HepG2 (cell line): Measurements from ENCODE around the gene ZBTB34. TPM values are rescaled to one million over a fixed set of nuclear protein-coding genes. Genes with fewer than 3 reads are reported as not detected.

Source experiments
- AGO2 ChIP-seq: fragments of 200-400 bp; formaldehyde crosslinking; optimal IDR thresholded peaks from 2 replicates; pipeline ENCODE3; 2017; ENCODE audit warnings: mild to moderate bottlenecking, low read depth, low read length, moderate library complexity
- BHLHE40 ChIP-seq: IDR thresholded peaks from 2 replicates; pipeline ENCODE4 v1.6.1; 2011; ENCODE audit warnings: low read length, improper control_type of control experiment
- BRCA1 ChIP-seq: sonication (generic); formaldehyde crosslinking; IDR thresholded peaks from 2 replicates; pipeline ENCODE4 v1.4.0; 2020; ENCODE audit warnings: missing genetic modification reagents
- FLYWCH1 ChIP-seq: sonication (generic); formaldehyde crosslinking; IDR thresholded peaks from 2 replicates; pipeline ENCODE4 v1.8.1; 2023; ENCODE audit warnings: mild to moderate bottlenecking, missing genetic modification reagents
- GATAD2A ChIP-seq: IDR thresholded peaks from 2 replicates; pipeline ENCODE4 v1.6.1; 2016
- KDM2A ChIP-seq: sonication (generic); formaldehyde crosslinking; IDR thresholded peaks from 2 replicates; pipeline ENCODE4 v1.4.0; 2020; ENCODE audit warnings: low read depth, missing genetic modification reagents, borderline replicate concordance
- KDM5A ChIP-seq: fragments of 200-600 bp; sonication (generic); IDR thresholded peaks from 2 replicates; pipeline ENCODE4 v1.7.0; 2018; ENCODE audit warnings: antibody characterized with exemption, mild to moderate bottlenecking, low read length, borderline replicate concordance
- LCORL ChIP-seq, 2 experiments: fragments of 450-650 bp in 1 of 2; sonication (generic) in 1 of 2; formaldehyde crosslinking in 1 of 2; IDR thresholded peaks; 2 replicates each; pipeline versions ENCODE4 v1.5.0 to v1.6.1; 2017 to 2020; ENCODE audit warnings: antibody characterized with exemption in 1 of 2, missing genetic modification reagents in 1 of 2
- MIER2 ChIP-seq: IDR thresholded peaks from 2 replicates; pipeline ENCODE4 v1.6.1; 2016; ENCODE audit warnings: missing biosample characterization, missing genetic modification reagents
- MTA1 ChIP-seq: sonication (generic); formaldehyde crosslinking; IDR thresholded peaks from 2 replicates; pipeline ENCODE4 v1.4.0; 2020; ENCODE audit warnings: missing genetic modification reagents, mild to moderate bottlenecking, borderline replicate concordance
- SALL1 ChIP-seq: sonication (generic); formaldehyde crosslinking; IDR thresholded peaks from 2 replicates; pipeline ENCODE4 v1.8.0; 2022; ENCODE audit warnings: mild to moderate bottlenecking, missing genetic modification reagents
- SATB2 ChIP-seq: sonication (generic); formaldehyde crosslinking; IDR thresholded peaks from 2 replicates; pipeline ENCODE4 v1.5.0; 2020; ENCODE audit warnings: missing genetic modification reagents
- SKI ChIP-seq: fragments of 450-650 bp; IDR thresholded peaks from one replicate; pipeline ENCODE4 v1.6.1; 2018; ENCODE audit warnings: mild to moderate bottlenecking; ENCODE audit not compliant: partially characterized antibody
- SOX5 ChIP-seq: IDR thresholded peaks from 2 replicates; pipeline ENCODE4 v1.6.1; 2016; ENCODE audit warnings: borderline replicate concordance
- SPEN ChIP-seq: sonication (generic); formaldehyde crosslinking; IDR thresholded peaks from 2 replicates; pipeline ENCODE4 v1.5.1; 2020; ENCODE audit warnings: low read depth, mild to moderate bottlenecking, missing genetic modification reagents
- TGIF2 ChIP-seq: IDR thresholded peaks from 2 replicates; pipeline ENCODE4 v1.6.1; 2016; ENCODE audit warnings: control low read depth, missing compliant biosample characterization
- ZFP62 ChIP-seq: sonication (generic); formaldehyde crosslinking; IDR thresholded peaks from 2 replicates; pipeline ENCODE4 v1.4.0; 2020; ENCODE audit warnings: missing genetic modification reagents
- ZNF282 ChIP-seq: fragments of 450-650 bp; IDR thresholded peaks from 2 replicates; pipeline ENCODE4 v1.6.1; 2018; ENCODE audit not compliant: partially characterized antibody
- ZNF766 ChIP-seq: sonication (generic); formaldehyde crosslinking; IDR thresholded peaks from 2 replicates; pipeline ENCODE4 v1.5.0; 2020; ENCODE audit warnings: missing genetic modification reagents, borderline replicate concordance
- ZNF83 ChIP-seq: sonication (generic); formaldehyde crosslinking; IDR thresholded peaks from 2 replicates; pipeline ENCODE4 v1.4.0; 2020; ENCODE audit warnings: missing genetic modification reagents, mild to moderate bottlenecking, borderline replicate concordance
- polyA plus RNA-seq, 8 experiments: library from polyadenylated mRNA; depleted of rRNA in 3 of 8; stranded (reverse) in 7 of 8; unstranded in 1 of 8; fragments of >200 nt; fragmentation: Illumina TruSeq in 4 of 8; extraction: Trizol in 4 of 8; gene quantifications; 2 replicates each; pipeline versions ENCODE4 v1.2.1 to v1.2.3, GENCODE V29; 2011 to 2016; ENCODE audit warnings: low read depth in 4 of 8, missing spikeins in 1 of 8, mixed read lengths in 1 of 8; ENCODE audit not compliant: insufficient read depth in 1 of 8
- total RNA-seq, 5 experiments: library from RNA; depleted of rRNA; stranded (reverse); fragments of >200 nt; fragmentation: Illumina TruSeq; extraction: Trizol; gene quantifications; 2 replicates each; pipeline ENCODE4 v1.2.3, GENCODE V29; 2016; ENCODE audit warnings: low read depth in 1 of 5
- TF ChIP-seq, protein P1 (sequence below): sonication (generic); formaldehyde crosslinking; IDR thresholded peaks from 2 replicates; pipeline ENCODE4 v1.5.0; 2020; ENCODE audit warnings: missing genetic modification reagents
- TF ChIP-seq, protein P2 (sequence below): sonication (generic); formaldehyde crosslinking; IDR thresholded peaks from 2 replicates; pipeline ENCODE4 v1.8.0; 2022; ENCODE audit warnings: missing genetic modification reagents, mild to moderate bottlenecking, borderline replicate concordance
- TF ChIP-seq, protein P3 (sequence below): IDR thresholded peaks from 2 replicates; pipeline ENCODE4 v1.6.1; 2016; ENCODE audit warnings: control low read depth
- TF ChIP-seq, protein P4 (sequence below): IDR thresholded peaks from 2 replicates; pipeline ENCODE4 v1.6.1; 2016; ENCODE audit warnings: low read depth, control low read depth
- TF ChIP-seq, protein P5 (sequence below): sonication (generic); formaldehyde crosslinking; IDR thresholded peaks from 2 replicates; pipeline ENCODE4 v1.5.0; 2020; ENCODE audit warnings: missing genetic modification reagents
- TF ChIP-seq, protein P6 (sequence below): sonication (generic); formaldehyde crosslinking; IDR thresholded peaks from 2 replicates; pipeline ENCODE4 v1.4.0; 2020; ENCODE audit warnings: missing genetic modification reagents, mild to moderate bottlenecking, borderline replicate concordance

The ZBTB34 gene
- total and polyA plus RNA-seq, 2 of the 13 experiments (the other 11 are each of a cell fraction or from before 2014, with no cell fraction given) = 5.9 to 8.7 TPM

DNA sequence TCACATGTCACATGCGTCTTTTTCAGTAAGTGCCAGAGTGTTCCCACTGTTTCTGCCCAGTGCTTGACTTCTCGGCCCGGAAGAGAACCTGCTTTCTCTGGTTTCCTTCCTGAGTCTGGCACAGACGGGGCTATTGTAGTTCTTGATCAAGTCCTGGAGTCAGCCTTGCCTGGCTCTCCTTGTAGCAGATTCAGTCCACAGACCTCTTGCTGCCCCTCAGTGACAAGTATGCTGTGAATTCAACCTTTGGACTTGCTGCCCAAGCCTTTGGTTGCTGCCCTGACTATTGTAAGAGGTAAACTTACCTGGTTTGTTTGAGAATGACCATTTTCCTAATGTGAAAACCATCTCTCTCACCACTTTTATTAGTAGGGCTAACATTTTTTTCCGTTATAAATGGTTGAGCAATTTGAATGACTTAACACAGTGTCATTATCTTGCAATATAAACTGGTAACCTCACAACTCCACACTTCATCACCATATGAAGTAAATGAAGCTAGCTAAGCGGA lies 24.7 kb downstream of the ZBTB34 start (continued):
- TF ChIP-seq, protein P1, sequence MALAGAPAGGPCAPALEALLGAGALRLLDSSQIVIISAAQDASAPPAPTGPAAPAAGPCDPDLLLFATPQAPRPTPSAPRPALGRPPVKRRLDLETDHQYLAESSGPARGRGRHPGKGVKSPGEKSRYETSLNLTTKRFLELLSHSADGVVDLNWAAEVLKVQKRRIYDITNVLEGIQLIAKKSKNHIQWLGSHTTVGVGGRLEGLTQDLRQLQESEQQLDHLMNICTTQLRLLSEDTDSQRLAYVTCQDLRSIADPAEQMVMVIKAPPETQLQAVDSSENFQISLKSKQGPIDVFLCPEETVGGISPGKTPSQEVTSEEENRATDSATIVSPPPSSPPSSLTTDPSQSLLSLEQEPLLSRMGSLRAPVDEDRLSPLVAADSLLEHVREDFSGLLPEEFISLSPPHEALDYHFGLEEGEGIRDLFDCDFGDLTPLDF (CRISPR knock-in tag) = no peak
- TF ChIP-seq MTA1 (CRISPR knock-in tag) (no peak), ZFP62 (CRISPR knock-in tag) (no peak), ZNF282 (no peak), KDM5A (no peak), BHLHE40 (no peak), BRCA1 (CRISPR knock-in tag) (no peak), AGO2 (no peak), LCORL (IDR thresholded peaks at IDR 0.05) (no peak), LCORL (CRISPR knock-in tag; IDR thresholded peaks at IDR 0.05) (no peak), SKI (no peak), SOX5 (CRISPR knock-in tag) (peak; percentile 16; the same call in 1 of the 2 replicates), SALL1 (peak; percentile 34; the same call in 1 of the 2 replicates), SATB2 (no peak), ZNF83 (no peak), MIER2 (CRISPR knock-in tag) (no peak), ZNF766 (CRISPR knock-in tag) (no peak), KDM2A (CRISPR knock-in tag) (0 out of 2 replicates have a peak, but pooled peaks have one; percentile 23), SPEN (CRISPR knock-in tag) (peak; percentile 40; the same call in 1 of the 2 replicates), GATAD2A (CRISPR knock-in tag) (peak; percentile 56), FLYWCH1 (CRISPR knock-in tag) (no peak), TGIF2 (CRISPR knock-in tag) (no peak)
- TF ChIP-seq, protein P2, sequence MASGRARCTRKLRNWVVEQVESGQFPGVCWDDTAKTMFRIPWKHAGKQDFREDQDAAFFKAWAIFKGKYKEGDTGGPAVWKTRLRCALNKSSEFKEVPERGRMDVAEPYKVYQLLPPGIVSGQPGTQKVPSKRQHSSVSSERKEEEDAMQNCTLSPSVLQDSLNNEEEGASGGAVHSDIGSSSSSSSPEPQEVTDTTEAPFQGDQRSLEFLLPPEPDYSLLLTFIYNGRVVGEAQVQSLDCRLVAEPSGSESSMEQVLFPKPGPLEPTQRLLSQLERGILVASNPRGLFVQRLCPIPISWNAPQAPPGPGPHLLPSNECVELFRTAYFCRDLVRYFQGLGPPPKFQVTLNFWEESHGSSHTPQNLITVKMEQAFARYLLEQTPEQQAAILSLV (CRISPR knock-in tag) = no peak
- TF ChIP-seq, protein P3, sequence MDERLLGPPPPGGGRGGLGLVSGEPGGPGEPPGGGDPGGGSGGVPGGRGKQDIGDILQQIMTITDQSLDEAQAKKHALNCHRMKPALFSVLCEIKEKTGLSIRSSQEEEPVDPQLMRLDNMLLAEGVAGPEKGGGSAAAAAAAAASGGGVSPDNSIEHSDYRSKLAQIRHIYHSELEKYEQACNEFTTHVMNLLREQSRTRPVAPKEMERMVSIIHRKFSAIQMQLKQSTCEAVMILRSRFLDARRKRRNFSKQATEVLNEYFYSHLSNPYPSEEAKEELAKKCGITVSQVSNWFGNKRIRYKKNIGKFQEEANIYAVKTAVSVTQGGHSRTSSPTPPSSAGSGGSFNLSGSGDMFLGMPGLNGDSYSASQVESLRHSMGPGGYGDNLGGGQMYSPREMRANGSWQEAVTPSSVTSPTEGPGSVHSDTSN = no peak
- TF ChIP-seq, protein P4, sequence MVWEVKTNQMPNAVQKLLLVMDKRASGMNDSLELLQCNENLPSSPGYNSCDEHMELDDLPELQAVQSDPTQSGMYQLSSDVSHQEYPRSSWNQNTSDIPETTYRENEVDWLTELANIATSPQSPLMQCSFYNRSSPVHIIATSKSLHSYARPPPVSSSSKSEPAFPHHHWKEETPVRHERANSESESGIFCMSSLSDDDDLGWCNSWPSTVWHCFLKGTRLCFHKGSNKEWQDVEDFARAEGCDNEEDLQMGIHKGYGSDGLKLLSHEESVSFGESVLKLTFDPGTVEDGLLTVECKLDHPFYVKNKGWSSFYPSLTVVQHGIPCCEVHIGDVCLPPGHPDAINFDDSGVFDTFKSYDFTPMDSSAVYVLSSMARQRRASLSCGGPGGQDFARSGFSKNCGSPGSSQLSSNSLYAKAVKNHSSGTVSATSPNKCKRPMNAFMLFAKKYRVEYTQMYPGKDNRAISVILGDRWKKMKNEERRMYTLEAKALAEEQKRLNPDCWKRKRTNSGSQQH (CRISPR knock-in tag) = no peak
- TF ChIP-seq, protein P5, sequence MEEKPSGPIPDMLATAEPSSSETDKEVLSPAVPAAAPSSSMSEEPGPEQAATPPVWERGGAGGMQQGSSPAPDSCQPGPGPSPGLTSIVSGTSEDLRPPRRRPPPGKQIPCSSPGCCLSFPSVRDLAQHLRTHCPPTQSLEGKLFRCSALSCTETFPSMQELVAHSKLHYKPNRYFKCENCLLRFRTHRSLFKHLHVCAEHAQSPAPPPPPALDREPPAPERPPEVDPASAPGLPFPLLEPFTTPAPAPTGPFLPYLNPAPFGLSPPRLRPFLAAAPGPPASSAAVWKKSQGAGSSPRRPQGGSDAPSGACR (CRISPR knock-in tag) = no peak
- TF ChIP-seq, protein P6, sequence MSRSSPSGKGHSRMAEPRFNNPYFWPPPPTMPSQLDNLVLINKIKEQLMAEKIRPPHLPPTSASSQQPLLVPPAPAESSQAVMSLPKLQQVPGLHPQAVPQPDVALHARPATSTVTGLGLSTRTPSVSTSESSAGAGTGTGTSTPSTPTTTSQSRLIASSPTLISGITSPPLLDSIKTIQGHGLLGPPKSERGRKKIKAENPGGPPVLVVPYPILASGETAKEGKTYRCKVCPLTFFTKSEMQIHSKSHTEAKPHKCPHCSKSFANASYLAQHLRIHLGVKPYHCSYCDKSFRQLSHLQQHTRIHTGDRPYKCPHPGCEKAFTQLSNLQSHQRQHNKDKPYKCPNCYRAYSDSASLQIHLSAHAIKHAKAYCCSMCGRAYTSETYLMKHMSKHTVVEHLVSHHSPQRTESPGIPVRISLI (CRISPR knock-in tag) = no peak
